H1 (cell line): ENCODE measurements around the gene PARP1. TPM values are rescaled to one million over a fixed set of nuclear protein-coding genes. Genes with fewer than 3 reads are reported as not detected.
A peak's percentile ranks its signal among the peaks of the same experiment; 100 is the strongest.

Experiments
- CTCF ChIA-PET: fragments of 300-600 bp; sonication (Branson Sonifier 250); formaldehyde crosslinking; loops from one replicate; lab custom pipeline; 2021; ENCODE audit not compliant: partially characterized antibody; lab: Charles Lee
- POLR2A ChIA-PET: fragments of 300-600 bp; sonication (Branson Sonifier 250); formaldehyde crosslinking; loops from one replicate; lab custom pipeline; 2021; ENCODE audit warnings: inconsistent platforms; ENCODE audit not compliant: partially characterized antibody; lab: Charles Lee
- DNase-seq, 2 experiments: peaks; one replicate each; pipeline versions ENCODE4 v3.0.0 to v3.0.0-alpha.2; 2010 to 2022; ENCODE audit warnings: low spot score in 2 of 2, low read depth in 1 of 2, mixed read lengths in 1 of 2
- FAIRE-seq: peaks from 2 replicates; lab custom pipeline; 2011; peaks lifted over from hg19 to GRCh38; lab: Jason Lieb, UNC
- H2AFZ ChIP-seq: 2 replicates; pipeline ENCODE4 v1.8.1; 2012; ENCODE audit warnings: low read length, inconsistent platforms
- H2AK5ac ChIP-seq: 2 replicates; pipeline ENCODE4 v1.6.1; 2013; ENCODE audit warnings: low read depth, low read length
- H2BK120ac ChIP-seq: replicated peaks from 2 replicates; pipeline ENCODE3; 2013; ENCODE audit warnings: low read depth, low read length, inconsistent platforms
- H2BK12ac ChIP-seq: 2 replicates; pipeline ENCODE4 v1.6.1; 2013; ENCODE audit warnings: low read depth, low read length
- H2BK15ac ChIP-seq: 2 replicates; pipeline ENCODE4 v1.6.1; 2013; ENCODE audit warnings: low read length
- H2BK20ac ChIP-seq: 2 replicates; pipeline ENCODE4 v1.6.1; 2013; ENCODE audit warnings: low read length
- H2BK5ac ChIP-seq: 2 replicates; pipeline ENCODE4 v1.6.1; 2013; ENCODE audit warnings: low read depth, low read length
- H3K14ac ChIP-seq: 2 replicates; pipeline ENCODE4 v1.6.1; 2013; ENCODE audit warnings: inconsistent platforms; ENCODE audit not compliant: insufficient read length
- H3K18ac ChIP-seq: 2 replicates; pipeline ENCODE4 v1.6.1; 2013; ENCODE audit warnings: low read length; ENCODE audit errors: extremely low read depth
- H3K23ac ChIP-seq: 2 replicates; pipeline ENCODE4 v1.6.1; 2013; ENCODE audit warnings: inconsistent platforms; ENCODE audit not compliant: insufficient read length
- H3K23me2 ChIP-seq: 2 replicates; pipeline ENCODE4 v1.6.1; 2013; ENCODE audit warnings: low read depth, low read length
- H3K27ac ChIP-seq: 2 replicates; pipeline ENCODE4 v1.6.1; 2011; ENCODE audit warnings: low read depth, low read length, inconsistent platforms
- H3K27me3 ChIP-seq, 4 experiments: replicated peaks in 1 of 4; 1 replicate in 1 of 4; 2 replicates in 3 of 4; pipeline versions ENCODE4 v1.6.1 to v1.8.1; 2011 to 2013; ENCODE audit warnings: low read length in 3 of 4, mild to moderate bottlenecking in 3 of 4, inconsistent platforms in 2 of 4, mixed read lengths in 2 of 4, moderate library complexity in 1 of 4; ENCODE audit not compliant: control insufficient read depth in 3 of 4, insufficient read depth in 3 of 4; ENCODE audit errors: extremely low read depth in 1 of 4
- H3K36me3 ChIP-seq, 4 experiments: 2 replicates each; pipeline versions ENCODE4 v1.6.1 to v1.8.1; 2011 to 2013; ENCODE audit warnings: mild to moderate bottlenecking in 4 of 4, low read length in 3 of 4, moderate library complexity in 2 of 4, control low read depth in 1 of 4, inconsistent platforms in 1 of 4; ENCODE audit not compliant: insufficient read depth in 4 of 4, control insufficient read depth in 2 of 4
- H3K4ac ChIP-seq: replicated peaks from 2 replicates; pipeline ENCODE3; 2013; ENCODE audit warnings: low read length, low read depth, mixed read lengths, inconsistent platforms; ENCODE audit not compliant: insufficient read length
- H3K4me1 ChIP-seq, 4 experiments: replicated peaks in 1 of 4; 1 replicate in 1 of 4; 2 replicates in 3 of 4; pipeline versions ENCODE4 v1.6.1 to v1.8.1; 2011 to 2013; ENCODE audit warnings: low read length in 3 of 4, inconsistent platforms in 2 of 4, mixed read lengths in 1 of 4; ENCODE audit not compliant: insufficient read depth in 4 of 4, control insufficient read depth in 3 of 4
- H3K4me2 ChIP-seq, 2 experiments: 2 replicates each; pipeline versions ENCODE4 v1.6.1 to v1.8.1; 2011 to 2013; ENCODE audit warnings: low read depth in 2 of 2, low read length in 2 of 2, control low read depth in 1 of 2, inconsistent platforms in 1 of 2, mild to moderate bottlenecking in 1 of 2; ENCODE audit not compliant: insufficient read depth in 1 of 2
- H3K4me3 ChIP-seq, 4 experiments: fragments of 200-600, 300-600 bp in 1 of 4; sonication (generic), shearing (Covaris generic), sonication (Bioruptor Twin) in 1 of 4; 2 replicates each; pipeline versions ENCODE4 v1.5.1 to v1.8.1; 2011 to 2016; ENCODE audit warnings: low read length in 4 of 4, low read depth in 3 of 4, control low read depth in 2 of 4, inconsistent platforms in 2 of 4, mild to moderate bottlenecking in 2 of 4, mixed read lengths in 1 of 4, moderate library complexity in 1 of 4; ENCODE audit not compliant: insufficient read depth in 2 of 4; ENCODE audit errors: extremely low read depth in 1 of 4
- H3K56ac ChIP-seq: replicated peaks from 2 replicates; pipeline ENCODE3; 2013; ENCODE audit warnings: low read depth, mild to moderate bottlenecking, mixed read lengths, low read length, inconsistent platforms; ENCODE audit not compliant: insufficient read length
- H3K79me1 ChIP-seq: 2 replicates; pipeline ENCODE4 v1.6.1; 2013; ENCODE audit warnings: low read depth, low read length, control low read depth
- H3K79me2 ChIP-seq, 2 experiments: 2 replicates each; pipeline versions ENCODE4 v1.6.1 to v1.8.1; 2012 to 2013; ENCODE audit warnings: low read length in 2 of 2, mild to moderate bottlenecking in 2 of 2, inconsistent platforms in 1 of 2; ENCODE audit not compliant: insufficient read depth in 2 of 2, control insufficient read depth in 1 of 2
- H3K9ac ChIP-seq, 4 experiments: replicated peaks in 1 of 4; 1 replicate in 1 of 4; 2 replicates in 3 of 4; pipeline versions ENCODE4 v1.6.1 to v1.8.1; 2011 to 2013; ENCODE audit warnings: low read depth in 3 of 4, low read length in 3 of 4, control low read depth in 2 of 4, mild to moderate bottlenecking in 2 of 4, moderate library complexity in 2 of 4, inconsistent platforms in 1 of 4; ENCODE audit errors: extremely low read depth in 1 of 4
- H3K9me3 ChIP-seq, 2 experiments: 2 replicates each; pipeline versions ENCODE4 v1.6.1 to v1.8.1; 2012 to 2013; ENCODE audit warnings: mild to moderate bottlenecking in 2 of 2, moderate library complexity in 2 of 2, control low read depth in 1 of 2, inconsistent platforms in 1 of 2, low read depth in 1 of 2, low read length in 1 of 2, mixed read lengths in 1 of 2; ENCODE audit not compliant: insufficient read depth in 2 of 2
- H4K20me1 ChIP-seq, 2 experiments: replicated peaks in 1 of 2; 2 replicates each; pipeline versions ENCODE3 to v1.8.1; 2011 to 2013; ENCODE audit warnings: inconsistent platforms in 2 of 2, low read length in 2 of 2, mild to moderate bottlenecking in 1 of 2; ENCODE audit not compliant: insufficient read depth in 2 of 2, control insufficient read depth in 1 of 2
- H4K5ac ChIP-seq: 2 replicates; pipeline ENCODE4 v1.6.1; 2013; ENCODE audit warnings: low read length, low read depth, mixed read lengths, inconsistent platforms; ENCODE audit not compliant: insufficient read length
- H4K8ac ChIP-seq: 2 replicates; pipeline ENCODE4 v1.8.0; 2013; ENCODE audit warnings: mild to moderate bottlenecking, moderate library complexity, low read length, inconsistent platforms; ENCODE audit not compliant: insufficient read depth; ENCODE audit errors: extremely low read depth
- H4K91ac ChIP-seq: replicated peaks from 2 replicates; pipeline ENCODE3; 2013; ENCODE audit warnings: low read length, mixed read lengths, inconsistent platforms; ENCODE audit not compliant: insufficient read length
- WGBS, 2 experiments: shearing (Covaris generic) in 1 of 2; methylation state at CpG; one replicate each; pipeline versions ENCODE4 v1.1.6 to v1.1.7; 2013 to 2015; ENCODE audit warnings: low lambda C conversion rate in 2 of 2, mixed read lengths in 2 of 2, inconsistent platforms in 1 of 2, low coverage in 1 of 2, missing lambda C conversion rate in 1 of 2; ENCODE audit not compliant: insufficient replicate concordance in 2 of 2, insufficient coverage in 1 of 2, insufficient read length in 1 of 2; ENCODE audit errors: extremely low coverage in 1 of 2, missing lambda C conversion rate in 1 of 2; 5-methylcytosine and 5-hydroxymethylcytosine counted together
- polyA plus RNA-seq, 7 experiments: library from polyadenylated mRNA; depleted of rRNA in 3 of 7; stranded (reverse) in 5 of 7; unstranded in 2 of 7; fragments of >200 nt in 5 of 7; fragments of 200-250 nt in 2 of 7; gene quantifications; 1 replicate in 5 of 7; 2 replicates in 1 of 7; 4 replicates in 1 of 7; pipeline versions ENCODE4 v1.2.1 to v1.2.3, GENCODE V29; 2011 to 2013; ENCODE audit warnings: missing spikeins in 2 of 7, mixed read lengths in 2 of 7
- total RNA-seq: library from RNA; stranded (reverse); fragmentation: NEBNext Ultra II Directional; extraction: Animal tissue kit (Norgen Biotek cat#: 25700); gene quantifications from 2 replicates; pipeline ENCODE4 v1.2.1, GENCODE V29; 2021

The PARP1 gene
- total and polyA plus RNA-seq, 2 of the 8 experiments (the other 6 are each of a cell fraction or from before 2014, with no cell fraction given): 416 to 441 TPM

- peak overlapping the region; percentile 65; the same call in 1 of the 2 replicates for H2AFZ ChIP-seq
- WGBS, 2 experiments: 60% methylated on average over 10 of the region's 12 CpGs; no CpG with 5 or more reads in 1 of the 2 experiments
Measured at GRCh38 chr1:226428791-226429461, 21.0 kb upstream of the PARP1 start.

More at GRCh38 chr1:226428791-226429461, 21.0 kb upstream of the PARP1 start:
- no peak overlapping the region for H3K9ac ChIP-seq
- no peaks in the 10 kb centered on the region for H4K20me1 ChIP-seq
- H2AK5ac ChIP-seq: no peak overlapping the region
- no peak overlapping the region for H3K4ac ChIP-seq
- H3K4me1 ChIP-seq: peaks cover 0 to 9% (median 4%) of the 10 kb centered on the region in 4 experiments; a peak in 4 of 7 replicates
- H4K8ac ChIP-seq: no peak overlapping the region
- no peaks in the 10 kb centered on the region for H3K79me1 ChIP-seq
- H3K4me3 ChIP-seq: no peak overlapping the region
- DNase-seq (no peak), FAIRE-seq (no peak)
- no peak overlapping the region for H3K14ac ChIP-seq
- no peaks in the 10 kb centered on the region for H3K79me2 ChIP-seq
- no peaks in the 10 kb centered on the region for H3K23me2 ChIP-seq
- H3K36me3 ChIP-seq: no peaks in the 10 kb centered on the region
- ChIA-PET CTCF (interaction anchor here (0.6 to 1.6 kb wide), 5 partner anchors 8 to 139 kb away, joined by 3 to 5 read pairs (median 3); no protein-coding TSS in a partner anchor), POLR2A (no interaction called here)
- H2BK15ac ChIP-seq: no peak overlapping the region
- H3K9me3 ChIP-seq: no peaks in the 10 kb centered on the region
- H2BK120ac ChIP-seq: no peak overlapping the region
- peaks cover 0 to 2% (median 0%) of the 10 kb centered on the region in 4 experiments; a peak in 1 of 7 replicates for H3K27me3 ChIP-seq
- no peak overlapping the region for H4K5ac ChIP-seq
- no peak overlapping the region; the same call in 1 of the 2 replicates for H2BK5ac ChIP-seq
- H3K56ac ChIP-seq: no peak overlapping the region
- no peak overlapping the region for H4K91ac ChIP-seq
- no peak overlapping the region; the same call in 1 of the 2 replicates for H2BK20ac ChIP-seq
- no peak overlapping the region for H3K27ac ChIP-seq
- peak overlapping the region; percentile 13; the same call in 1 of the 2 replicates for H2BK12ac ChIP-seq
- no peak overlapping the region for H3K18ac ChIP-seq
- H3K23ac ChIP-seq: no peak overlapping the region
- H3K4me2 ChIP-seq: no peak overlapping the region; a peak in 1 of 4 replicates
